OCI-LY7 (cell line): ENCODE data around the gene NFKBIE. TPM values are rescaled to one million over a fixed set of nuclear protein-coding genes. Genes with fewer than 3 reads are reported as not detected.

Experiments used
- BruUV-seq: library from RNA; stranded (reverse); fragments of 400-500 nt; replicated peaks from 2 replicates; lab custom pipeline; 2021; lab: Mats Ljungman, UMichigan
- CTCF ChIA-PET: fragments of 300-600 bp; sonication (Branson Sonifier 250); formaldehyde crosslinking; loops from one replicate; lab custom pipeline; 2022; ENCODE audit warnings: antibody characterized with exemption; ENCODE audit not compliant: unreplicated experiment; lab: Charles Lee
- POLR2A ChIA-PET: fragments of 300-600 bp; sonication (Branson Sonifier 250); formaldehyde crosslinking; loops from one replicate; lab custom pipeline; 2022; ENCODE audit warnings: antibody characterized with exemption; lab: Charles Lee
- DNase-seq: peaks from one replicate; pipeline ENCODE4 v3.0.0-alpha.2; 2015; ENCODE audit warnings: low spot score
- H2AFZ ChIP-seq: fragments of 200-600 bp; sonication (generic), shearing (Covaris generic); 2 replicates; pipeline ENCODE4 v1.6.1; 2014; ENCODE audit warnings: mild to moderate bottlenecking, antibody characterized with exemption, low read length, moderate library complexity
- H3K27ac ChIP-seq: fragments of 200-600 bp; sonication (generic); 2 replicates; pipeline ENCODE4 v1.5.1; 2014; ENCODE audit warnings: mixed run types, low read depth, mild to moderate bottlenecking, moderate library complexity, low read length, inconsistent platforms; ENCODE audit not compliant: poor library complexity, severe bottlenecking
- H3K36me3 ChIP-seq: fragments of 200-600 bp; sonication (generic); 2 replicates; pipeline ENCODE4 v1.6.1; 2014; ENCODE audit warnings: mild to moderate bottlenecking, antibody characterized with exemption, low read length, moderate library complexity, mixed read lengths; ENCODE audit not compliant: insufficient read depth
- H3K4me1 ChIP-seq: fragments of 200-600 bp; sonication (generic); 2 replicates; pipeline ENCODE4 v1.5.1; 2014; ENCODE audit warnings: mild to moderate bottlenecking, low read length; ENCODE audit not compliant: insufficient read depth, poor library complexity, severe bottlenecking
- H3K4me2 ChIP-seq: fragments of 200-600 bp; sonication (generic); 2 replicates; pipeline ENCODE4 v1.6.1; 2014; ENCODE audit warnings: mild to moderate bottlenecking, low read length
- H3K4me3 ChIP-seq: fragments of 200-600 bp; sonication (generic); 2 replicates; pipeline ENCODE4 v1.5.1; 2014; ENCODE audit warnings: mild to moderate bottlenecking, low read depth, low read length; ENCODE audit not compliant: poor library complexity, severe bottlenecking
- H3K79me2 ChIP-seq: fragments of 200-600 bp; sonication (generic); 2 replicates; pipeline ENCODE4 v1.6.1; 2016; ENCODE audit warnings: low read depth, mild to moderate bottlenecking, low read length, moderate library complexity, mixed read lengths; ENCODE audit not compliant: insufficient read depth
- H3K9me2 ChIP-seq: fragments of 200-600 bp; sonication (generic); 2 replicates; pipeline ENCODE4 v1.6.1; 2016; ENCODE audit warnings: mild to moderate bottlenecking, low read length, mixed read lengths; ENCODE audit not compliant: insufficient read depth
- H3K9me3 ChIP-seq: fragments of 200-600 bp; sonication (generic); 2 replicates; pipeline ENCODE4 v1.6.1; 2014; ENCODE audit warnings: mild to moderate bottlenecking, mixed run types, low read length, mixed read lengths
- H4K20me1 ChIP-seq: fragments of 200-600 bp; sonication (generic); 2 replicates; pipeline ENCODE4 v1.6.1; 2014; ENCODE audit warnings: mild to moderate bottlenecking, antibody characterized with exemption, low read length, moderate library complexity, mixed read lengths; ENCODE audit not compliant: insufficient read depth
- CTCF ChIP-seq: fragments of 200-600 bp; sonication (generic); conservative IDR thresholded peaks from 2 replicates; pipeline ENCODE4 v1.5.1; 2014; ENCODE audit warnings: mild to moderate bottlenecking, antibody characterized with exemption, low read length, moderate library complexity, mixed read lengths
- EZH2phosphoT487 ChIP-seq: fragments of 200-600 bp; sonication (generic); IDR thresholded peaks from 2 replicates; pipeline ENCODE4 v1.6.1; 2018; ENCODE audit warnings: low read depth, borderline replicate concordance, mild to moderate bottlenecking, mixed run types, antibody characterized with exemption, low read length, moderate library complexity, mixed read lengths
- intact Hi-C: fragments of 100-400 bp; cut with micrococcal nuclease; formaldehyde crosslinking; loops from one replicate; pipeline ENCODE4 v1.10.0; 2022; ENCODE audit not compliant: unreplicated experiment
- total RNA-seq, 2 experiments: library from RNA; depleted of rRNA in 1 of 2; stranded (reverse); fragments of >200 nt in 1 of 2; shearing (Covaris generic) in 1 of 2; gene quantifications; 2 replicates each; pipeline ENCODE4 v1.2.3, GENCODE V29; 2014 to 2022

Gene NFKBIE
- total RNA-seq, 2 experiments from 2014 or later: 24.8 to 43.1 TPM

- Histone ChIP-seq H4K20me1 (peaks cover 34% of the 10 kb centered on the region), H3K9me2 (no peaks in the 10 kb centered on the region), H3K4me1 (peaks cover 32% of the 10 kb centered on the region), H3K9me3 (no peaks in the 10 kb centered on the region), H3K79me2 (peaks cover 37% of the 10 kb centered on the region), H3K4me2 (peak overlapping the region; percentile 89), H3K4me3 (peak overlapping the region; percentile 93), H3K27ac (no peak overlapping the region), H3K36me3 (peaks cover 35% of the 10 kb centered on the region), H2AFZ (peak overlapping the region; percentile 67; the same call in 1 of the 2 replicates)
- ChIA-PET POLR2A (interaction anchor here (0.5 to 2.0 kb wide), 5 partner anchors 11 to 1885 kb away, joined by 3 to 10 read pairs (median 4); no protein-coding TSS in a partner anchor), CTCF (interaction anchor here (0.6 to 1.9 kb wide), 5 partner anchors 10 to 65 kb away, joined by 3 to 11 read pairs (median 4); partner anchors contain the start of gene SLC29A1)
- no peak for DNase-seq
- no peak for TF ChIP-seq CTCF
- TF ChIP-seq EZH2phosphoT487: no peak
- intact Hi-C loops: no loop called here
- no TSS peak for BruUV-seq
These were observed 19.9 kb downstream of the NFKBIE start for GRCh38 chr6:44245391-44245911.

DNA sequence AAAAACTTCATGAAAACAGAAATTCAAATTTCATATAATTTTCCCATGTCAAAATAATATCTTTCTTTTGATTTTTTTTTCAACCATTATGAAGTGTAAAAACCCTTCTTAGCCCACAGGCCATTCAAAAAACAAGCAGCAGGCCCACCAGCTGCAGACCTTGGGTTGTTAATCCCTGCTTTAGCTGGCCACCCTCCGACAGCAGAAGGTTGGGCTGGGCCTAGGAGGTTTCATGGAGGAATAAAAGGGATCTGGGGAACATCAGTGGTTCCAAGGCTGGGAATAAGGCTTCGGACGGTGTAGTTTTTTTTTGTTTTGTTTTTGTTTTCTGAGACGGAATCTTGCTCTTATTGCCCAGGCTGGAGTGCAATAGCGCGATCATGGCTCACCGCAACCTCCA, 22.0 kb downstream of the NFKBIE start:
- TF ChIP-seq CTCF (no peak), EZH2phosphoT487 (no peak)
- Histone ChIP-seq H3K9me3 (no peaks in the 10 kb centered on the region), H3K27ac (no peak overlapping the region), H3K79me2 (peaks cover 16% of the 10 kb centered on the region), H2AFZ (no peak overlapping the region), H3K4me2 (no peak overlapping the region), H4K20me1 (peaks cover 13% of the 10 kb centered on the region), H3K9me2 (no peaks in the 10 kb centered on the region), H3K4me3 (no peak overlapping the region), H3K36me3 (peaks cover 14% of the 10 kb centered on the region), H3K4me1 (peaks cover 11% of the 10 kb centered on the region)
- DNase-seq: no peak
- POLR2A ChIA-PET: interaction anchor here (0.7 to 1.8 kb wide), 5 partner anchors 13 to 644 kb away, joined by 3 to 6 read pairs (median 3); no protein-coding TSS in a partner anchor
- CTCF ChIA-PET: no interaction called here
- intact Hi-C loops: no loop called here
- no TSS peak for BruUV-seq

GRCh38 chr6:44238687-44239350, 26.5 kb downstream of the NFKBIE start:
- Histone ChIP-seq H3K9me3 (no peaks in the 10 kb centered on the region), H3K4me3 (no peak overlapping the region), H2AFZ (no peak overlapping the region), H3K4me2 (no peak overlapping the region), H3K27ac (no peak overlapping the region), H3K9me2 (no peaks in the 10 kb centered on the region), H4K20me1 (no peaks in the 10 kb centered on the region), H3K36me3 (peaks cover 23% of the 10 kb centered on the region; the same call in 1 of the 2 replicates), H3K4me1 (peaks cover 16% of the 10 kb centered on the region), H3K79me2 (no peaks in the 10 kb centered on the region)
- TSS peak; percentile 44 for BruUV-seq
- TF ChIP-seq EZH2phosphoT487: no peak
- no peak for TF ChIP-seq CTCF
- no peak for DNase-seq
- POLR2A ChIA-PET: no interaction called here
- CTCF ChIA-PET: no interaction called here
- intact Hi-C loops: loop anchor here (1.0 to 2.0 kb wide), 2 partner anchors 67 to 142 kb away; no protein-coding TSS in a partner anchor
